ENCODE data around the gene ARMS2.

The ARMS2 gene

DNA sequence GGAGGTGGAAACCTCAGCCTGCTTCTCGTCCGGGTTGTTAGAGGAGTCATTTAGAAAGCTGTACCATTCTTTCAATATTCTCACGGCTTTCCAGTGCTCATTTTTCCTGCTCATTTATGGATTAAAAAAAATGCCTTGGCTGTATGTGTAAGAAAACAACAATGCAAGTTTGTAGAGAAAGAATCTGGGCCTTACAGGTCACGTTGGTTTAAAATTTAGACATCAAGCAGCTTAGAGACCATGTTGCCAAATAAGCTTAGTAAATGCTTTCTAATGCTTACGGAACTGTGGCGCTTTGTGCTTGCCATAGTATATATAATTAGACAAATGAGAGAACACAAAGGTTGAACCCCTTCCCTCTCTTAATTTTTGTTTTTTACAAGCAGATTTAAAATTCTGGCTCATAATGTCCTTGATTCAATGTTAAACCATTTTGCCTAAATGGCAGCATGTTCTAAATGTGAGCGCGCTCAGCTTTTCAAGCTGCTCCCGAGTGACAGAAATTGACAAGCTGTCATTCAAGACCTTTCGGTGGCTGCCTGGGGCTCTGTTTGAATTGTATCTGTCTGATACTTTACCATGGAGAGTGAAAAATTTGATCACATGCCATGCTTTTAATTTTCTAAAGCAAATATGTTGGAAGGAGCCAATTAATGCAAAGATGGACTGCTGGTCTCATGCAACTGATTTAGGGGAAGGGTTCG, 1.1 kb downstream of the ARMS2 start:
- no peak for DNase-seq

DNA sequence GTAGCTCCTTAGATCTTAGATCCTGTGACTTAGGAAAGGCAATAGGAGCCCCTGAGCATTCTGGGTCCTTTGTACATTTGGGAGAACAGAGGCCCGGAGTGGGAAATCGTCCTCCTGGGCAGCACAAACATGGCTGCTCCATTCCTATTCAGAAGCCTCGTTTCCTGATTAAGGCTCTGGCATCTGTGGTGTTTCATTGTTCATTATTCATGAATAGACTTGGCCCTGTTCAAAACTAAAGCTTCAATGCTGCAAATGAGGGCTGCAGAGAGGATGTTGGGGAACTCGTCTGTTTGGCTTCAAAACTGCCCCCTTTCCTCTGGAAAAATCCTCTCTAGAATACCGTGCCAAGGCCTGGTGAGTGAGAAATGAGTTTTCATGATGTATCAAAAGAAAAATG, 3.5 kb downstream of the ARMS2 start:
- DNase-seq, result no peak

DNA sequence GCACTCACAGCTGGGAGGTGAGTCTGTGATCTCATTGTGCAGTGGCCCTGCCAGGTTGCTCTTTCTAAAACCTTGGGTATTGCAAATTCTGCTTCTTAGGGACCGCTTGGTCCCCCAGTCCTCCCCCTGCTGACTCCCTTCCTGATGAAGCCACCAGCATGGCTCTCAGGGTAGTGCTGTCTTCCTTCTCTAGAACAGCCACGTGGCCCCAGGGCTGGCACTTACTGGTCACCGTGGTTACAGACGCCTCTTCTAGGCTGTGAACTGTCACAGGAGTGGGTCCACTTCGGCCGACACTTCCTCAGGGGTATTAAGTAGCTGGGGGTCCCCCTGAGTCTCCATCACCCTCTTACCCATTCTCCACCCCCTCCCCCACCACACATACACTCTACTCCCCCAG, 4.2 kb downstream of the ARMS2 start:
- DNase-seq, result no peak

DNA sequence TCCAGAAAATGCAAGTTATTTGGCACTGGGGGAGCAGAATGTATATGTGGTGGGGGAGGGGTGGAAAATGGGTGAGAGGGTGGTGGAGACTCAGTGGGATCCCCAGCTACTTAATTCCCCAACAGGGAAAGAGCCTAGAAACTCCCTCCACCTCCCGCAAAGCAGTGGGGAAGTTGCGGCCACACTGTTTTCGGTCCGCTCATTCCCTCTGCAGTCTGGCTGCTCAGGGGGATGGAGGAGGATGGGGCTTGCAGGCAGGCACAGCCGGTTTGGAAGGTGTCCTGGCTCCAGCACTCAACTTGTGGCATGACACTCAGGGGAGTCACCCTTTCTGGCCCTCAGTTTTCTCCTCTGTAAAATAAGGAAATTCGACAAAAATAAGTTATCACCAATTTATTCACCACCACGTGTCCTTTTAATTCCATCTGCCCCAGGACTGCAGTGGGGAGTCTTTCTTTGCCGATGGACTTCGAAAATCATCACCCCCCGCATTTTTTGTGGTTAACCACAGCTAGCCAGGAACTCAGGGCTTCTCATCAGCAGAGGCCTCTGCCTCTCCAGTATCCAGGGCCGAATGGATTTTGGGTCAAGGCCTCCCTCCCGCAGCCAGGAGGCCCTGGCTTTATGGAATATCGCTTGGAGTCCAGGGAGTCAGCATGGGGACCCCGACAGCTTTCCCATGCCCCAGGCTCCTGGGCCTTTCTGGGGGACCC, 5.3 kb downstream of the ARMS2 start:
- no peak for DNase-seq

DNA sequence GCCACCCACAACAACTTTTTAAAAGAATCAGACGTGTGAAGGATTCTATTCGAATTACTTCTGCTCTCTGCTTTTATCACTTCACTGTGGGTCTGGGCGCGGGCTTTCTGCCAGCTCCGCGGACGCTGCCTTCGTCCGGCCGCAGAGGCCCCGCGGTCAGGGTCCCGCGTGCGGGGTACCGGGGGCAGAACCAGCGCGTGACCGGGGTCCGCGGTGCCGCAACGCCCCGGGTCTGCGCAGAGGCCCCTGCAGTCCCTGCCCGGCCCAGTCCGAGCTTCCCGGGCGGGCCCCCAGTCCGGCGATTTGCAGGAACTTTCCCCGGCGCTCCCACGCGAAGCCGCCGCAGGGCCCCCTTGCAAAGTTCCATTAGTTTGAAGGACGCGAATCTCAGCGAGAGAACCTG, 6.4 kb downstream of the ARMS2 start:
- no peak for DNase-seq

DNA sequence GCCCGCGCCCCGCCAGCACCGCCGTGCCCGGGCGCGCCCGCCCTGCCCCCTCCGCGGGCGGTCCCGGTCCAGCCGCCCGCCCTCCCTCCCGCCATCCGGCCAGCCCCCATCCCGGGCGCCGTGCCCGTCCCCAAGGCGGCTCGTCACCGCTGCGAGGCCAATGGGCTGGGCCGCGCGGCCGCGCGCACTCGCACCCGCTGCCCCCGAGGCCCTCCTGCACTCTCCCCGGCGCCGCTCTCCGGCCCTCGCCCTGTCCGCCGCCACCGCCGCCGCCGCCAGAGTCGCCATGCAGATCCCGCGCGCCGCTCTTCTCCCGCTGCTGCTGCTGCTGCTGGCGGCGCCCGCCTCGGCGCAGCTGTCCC, 6.9 kb downstream of the ARMS2 start, which contains the start of gene HTRA1:
Gene HTRA1, plus strand, starts transcription at position 187 of the 362 bp plus-strand sequence. Its CDS starts 100 bp downstream, at position 287.
- no peak for DNase-seq

DNA sequence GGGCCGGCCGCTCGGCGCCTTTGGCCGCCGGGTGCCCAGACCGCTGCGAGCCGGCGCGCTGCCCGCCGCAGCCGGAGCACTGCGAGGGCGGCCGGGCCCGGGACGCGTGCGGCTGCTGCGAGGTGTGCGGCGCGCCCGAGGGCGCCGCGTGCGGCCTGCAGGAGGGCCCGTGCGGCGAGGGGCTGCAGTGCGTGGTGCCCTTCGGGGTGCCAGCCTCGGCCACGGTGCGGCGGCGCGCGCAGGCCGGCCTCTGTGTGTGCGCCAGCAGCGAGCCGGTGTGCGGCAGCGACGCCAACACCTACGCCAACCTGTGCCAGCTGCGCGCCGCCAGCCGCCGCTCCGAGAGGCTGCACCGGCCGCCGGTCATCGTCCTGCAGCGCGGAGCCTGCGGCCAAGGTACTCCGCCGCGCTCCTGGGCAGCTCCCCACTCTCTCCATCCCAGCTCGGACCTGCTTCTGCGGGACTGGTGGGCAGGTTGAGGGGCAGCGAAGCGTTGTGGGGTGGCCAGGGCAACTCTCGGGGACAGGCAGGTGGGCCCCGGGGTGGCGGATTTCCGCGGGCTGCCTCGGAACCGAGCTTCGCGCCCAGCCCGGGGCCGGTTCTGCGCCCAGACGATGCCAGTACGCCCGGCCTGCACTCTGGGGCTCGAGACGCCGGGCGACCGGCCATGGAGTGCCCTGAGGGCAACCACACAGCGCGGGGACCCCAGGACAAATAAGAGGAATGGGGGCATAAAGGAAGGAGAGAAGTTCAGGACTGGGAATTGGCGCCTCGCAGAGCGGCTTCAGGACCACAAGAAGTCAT, 7.5 kb downstream of the ARMS2 start:
- peak; percentile 22 for DNase-seq

DNA sequence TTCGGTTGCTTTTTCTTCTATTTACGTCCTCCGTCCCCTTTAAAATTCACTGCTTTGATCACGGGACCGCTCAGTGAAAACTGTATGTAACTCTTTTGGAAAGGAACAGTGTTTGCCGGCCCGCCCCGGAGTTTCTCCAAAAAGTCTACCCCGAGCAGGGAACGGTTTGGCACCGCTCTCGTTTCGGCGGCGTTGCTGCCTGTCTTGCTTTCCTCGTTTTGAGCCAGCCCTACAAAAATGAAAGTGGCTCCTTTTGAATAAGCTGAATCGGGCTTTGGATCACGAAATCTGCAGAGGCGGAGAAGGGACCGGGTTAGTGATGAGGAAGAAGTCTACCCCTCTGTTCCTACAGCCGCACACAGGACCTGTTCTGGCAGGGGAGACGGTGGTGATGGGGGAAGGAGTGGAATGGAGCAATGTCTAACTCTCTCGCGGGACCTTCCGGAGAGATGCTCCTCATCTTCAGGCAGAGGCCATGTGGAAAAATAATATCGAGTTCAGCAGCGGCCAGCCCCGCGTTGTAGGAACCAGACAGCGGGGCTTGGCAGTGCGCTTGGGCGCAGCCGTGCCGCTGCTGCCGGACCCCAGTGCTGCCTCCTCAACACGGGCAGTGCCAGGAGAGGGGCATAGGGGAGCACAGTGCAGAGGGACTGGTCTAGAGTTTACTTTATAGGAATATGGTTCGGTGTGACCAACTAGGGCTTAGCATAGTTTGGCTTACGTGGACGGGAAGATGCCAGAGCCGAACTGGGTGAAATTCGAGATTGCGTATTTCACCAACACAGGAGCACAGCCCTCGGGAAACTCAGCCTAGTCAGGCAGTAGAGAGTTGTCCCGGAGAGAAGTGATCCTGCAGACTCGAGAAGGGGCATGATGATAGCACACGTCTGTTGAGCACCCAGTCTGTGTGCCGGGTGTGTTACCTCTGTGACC, 8.3 kb downstream of the ARMS2 start:
- DNase-seq, result no peak

DNA sequence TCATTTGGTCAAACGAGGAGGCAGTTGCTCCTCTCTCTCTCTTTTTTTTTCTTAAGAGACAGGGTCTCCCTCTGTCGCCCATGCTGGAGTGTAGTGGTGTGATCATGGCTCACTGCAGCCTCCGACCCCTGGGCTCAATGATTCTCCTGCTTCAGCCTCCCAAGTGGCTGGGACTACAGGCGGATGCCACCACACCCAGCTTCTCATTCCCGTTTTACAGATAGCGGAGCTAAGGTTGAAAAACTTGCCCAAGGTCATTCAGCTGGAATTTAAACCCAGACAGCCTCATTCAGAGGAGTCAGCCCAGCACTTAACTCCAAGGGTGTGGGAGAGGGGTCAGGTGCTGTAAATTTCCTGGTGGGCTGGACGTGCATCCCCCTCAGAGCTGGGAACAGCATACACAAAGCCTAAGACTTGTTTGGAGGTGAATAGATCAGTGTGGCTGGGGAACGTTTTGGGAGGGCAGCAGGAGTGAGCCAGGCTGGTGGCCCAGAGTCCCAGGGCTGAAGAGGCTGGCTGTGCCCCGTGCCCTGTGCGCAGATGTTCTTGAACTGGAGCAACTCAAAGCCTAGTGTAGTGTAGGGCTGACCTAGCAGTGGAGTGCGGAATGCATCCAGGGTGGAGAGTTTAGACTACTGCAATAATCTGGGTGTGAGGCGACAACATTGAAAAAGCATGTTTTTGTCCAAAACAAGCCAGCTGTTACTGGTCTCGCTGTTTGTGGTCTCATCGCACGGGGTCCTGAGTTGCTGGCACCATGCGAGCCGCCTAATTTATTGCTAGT, 9.2 kb downstream of the ARMS2 start:
- no peak for DNase-seq

DNA sequence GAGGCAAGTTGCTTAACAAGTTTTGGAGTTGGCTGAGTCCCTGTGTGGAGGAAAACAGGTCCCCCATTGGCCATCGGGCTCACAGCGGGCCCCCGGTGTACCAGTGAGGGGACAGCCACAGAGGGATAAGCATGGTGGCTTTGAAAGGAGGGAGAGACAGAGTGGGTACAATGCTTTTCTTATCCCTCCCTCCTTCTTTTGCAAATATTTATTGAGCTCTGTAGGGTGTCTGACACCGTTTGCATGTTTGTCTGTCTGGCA, 9.7 kb downstream of the ARMS2 start:
- no peak for DNase-seq

DNA sequence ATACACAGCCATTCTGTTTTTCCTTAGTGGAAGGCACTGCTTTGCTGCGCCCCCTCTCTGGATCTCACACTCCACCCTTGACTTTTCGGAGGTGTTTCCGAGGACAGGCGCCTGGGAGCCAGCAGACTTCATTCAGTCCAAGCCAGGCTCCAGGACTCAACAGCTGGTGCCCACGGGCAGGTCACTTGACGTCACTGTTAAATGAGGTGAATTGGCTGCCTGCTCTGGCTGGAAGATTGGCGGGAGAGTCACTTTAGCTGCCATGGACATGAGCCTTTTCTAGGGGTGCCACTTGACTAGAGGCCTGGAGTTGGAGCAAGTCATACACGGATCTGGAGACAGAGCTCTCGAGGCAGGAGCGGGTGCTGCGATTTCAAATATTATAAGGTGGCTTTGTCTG, 10.1 kb downstream of the ARMS2 start:
- DNase-seq, result no peak

DNA sequence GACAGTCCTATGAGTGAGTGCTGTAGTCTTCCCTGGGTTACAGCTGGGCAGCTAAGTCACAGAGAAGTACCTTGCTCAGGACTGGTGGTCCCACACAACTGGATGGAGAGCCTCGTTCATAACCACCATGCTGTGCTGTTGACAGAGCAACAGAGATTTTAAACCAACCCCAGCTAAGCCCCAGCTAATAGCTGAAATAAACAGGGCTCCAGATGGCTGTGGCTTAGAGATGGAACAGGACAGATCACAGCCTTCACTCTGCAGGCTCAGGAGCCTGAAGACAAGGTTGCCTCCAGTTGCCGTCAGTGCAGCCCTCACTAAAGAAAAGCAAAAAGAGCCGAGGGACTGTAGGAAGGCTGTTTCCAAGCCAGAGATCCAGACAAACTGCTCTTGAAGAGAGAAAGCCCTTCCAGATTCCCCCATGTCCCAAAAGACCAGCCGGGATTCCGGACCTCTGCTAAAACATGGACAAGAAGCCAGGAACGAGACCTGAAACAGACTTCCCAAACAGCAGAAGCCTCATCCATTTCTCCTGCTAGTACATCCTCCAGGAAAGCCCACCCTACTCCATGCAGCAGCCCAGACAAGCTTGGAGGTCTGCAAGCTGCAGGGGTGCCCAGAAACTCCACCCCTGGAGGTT, 11.1 kb downstream of the ARMS2 start:
- DNase-seq, result no peak

DNA sequence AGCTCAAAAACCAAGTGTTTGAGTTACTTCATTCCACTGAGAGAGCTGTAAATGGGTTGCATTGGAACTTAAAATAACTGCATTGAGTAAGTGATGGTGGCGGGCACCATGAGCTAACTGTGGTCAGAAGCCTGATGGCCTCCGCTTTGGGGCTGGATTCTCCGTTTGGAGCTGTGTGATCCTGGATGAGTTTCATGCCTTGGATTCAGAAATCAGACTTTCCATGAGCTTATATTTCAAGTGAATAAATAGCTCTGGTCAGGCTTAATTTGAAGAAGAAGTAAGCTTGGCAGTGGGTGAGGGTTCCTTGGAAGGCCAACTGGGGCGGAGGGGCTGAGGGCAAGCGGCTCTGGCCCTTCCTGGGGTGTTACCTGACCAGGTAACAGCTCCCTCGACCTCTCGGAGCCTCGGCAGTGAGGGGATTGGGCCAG, 12.5 kb downstream of the ARMS2 start:
- no peak for DNase-seq

DNA sequence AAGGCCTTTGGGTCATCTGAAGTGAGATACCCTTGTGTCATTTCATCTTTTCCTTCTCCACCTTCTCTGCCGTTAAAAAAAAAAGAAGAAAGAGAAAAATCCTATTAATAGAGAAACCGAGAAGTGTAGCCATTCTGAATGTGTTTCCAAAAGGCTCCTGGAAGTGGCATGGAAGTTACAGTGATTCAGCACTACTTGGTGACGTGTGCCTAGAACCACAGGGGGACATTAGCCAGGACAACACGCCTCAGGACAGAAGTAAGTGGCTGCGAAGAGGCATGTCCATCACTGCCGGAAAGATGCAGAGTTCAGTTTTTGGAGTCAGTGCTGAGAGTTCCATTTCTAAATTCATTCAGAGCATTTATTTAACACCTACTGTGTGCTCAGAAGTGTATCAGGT, 13.2 kb downstream of the ARMS2 start:
- no peak for DNase-seq

DNA sequence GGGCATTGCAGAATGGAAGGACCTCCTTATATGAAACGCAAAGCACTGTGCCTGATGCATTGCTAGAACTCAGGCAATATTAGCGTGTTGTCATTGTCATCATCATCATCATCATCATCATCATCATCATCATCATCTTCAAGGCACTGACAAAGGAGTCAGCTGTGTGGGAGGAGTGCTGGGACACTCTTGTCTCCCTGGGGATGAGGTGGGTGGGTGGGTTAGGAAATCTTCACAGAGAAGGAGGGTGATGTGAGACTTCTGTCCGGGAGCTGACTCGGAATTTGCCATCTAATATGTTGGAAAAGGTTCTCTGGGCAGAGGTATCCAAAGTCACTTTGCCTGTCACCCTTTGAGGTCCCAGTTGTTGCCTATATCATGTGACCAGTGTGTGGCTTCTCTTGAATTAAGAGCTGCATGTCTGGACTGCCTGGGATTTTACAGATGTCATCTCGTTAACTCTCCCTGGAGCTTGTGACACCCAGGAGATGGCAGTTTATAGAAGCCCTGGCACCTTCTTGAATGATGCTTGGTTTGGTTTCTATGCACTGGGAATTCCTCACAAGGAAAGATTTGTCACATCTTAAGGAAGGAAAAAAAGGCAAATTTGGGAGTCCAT, 14.0 kb downstream of the ARMS2 start:
- no peak for DNase-seq

DNA sequence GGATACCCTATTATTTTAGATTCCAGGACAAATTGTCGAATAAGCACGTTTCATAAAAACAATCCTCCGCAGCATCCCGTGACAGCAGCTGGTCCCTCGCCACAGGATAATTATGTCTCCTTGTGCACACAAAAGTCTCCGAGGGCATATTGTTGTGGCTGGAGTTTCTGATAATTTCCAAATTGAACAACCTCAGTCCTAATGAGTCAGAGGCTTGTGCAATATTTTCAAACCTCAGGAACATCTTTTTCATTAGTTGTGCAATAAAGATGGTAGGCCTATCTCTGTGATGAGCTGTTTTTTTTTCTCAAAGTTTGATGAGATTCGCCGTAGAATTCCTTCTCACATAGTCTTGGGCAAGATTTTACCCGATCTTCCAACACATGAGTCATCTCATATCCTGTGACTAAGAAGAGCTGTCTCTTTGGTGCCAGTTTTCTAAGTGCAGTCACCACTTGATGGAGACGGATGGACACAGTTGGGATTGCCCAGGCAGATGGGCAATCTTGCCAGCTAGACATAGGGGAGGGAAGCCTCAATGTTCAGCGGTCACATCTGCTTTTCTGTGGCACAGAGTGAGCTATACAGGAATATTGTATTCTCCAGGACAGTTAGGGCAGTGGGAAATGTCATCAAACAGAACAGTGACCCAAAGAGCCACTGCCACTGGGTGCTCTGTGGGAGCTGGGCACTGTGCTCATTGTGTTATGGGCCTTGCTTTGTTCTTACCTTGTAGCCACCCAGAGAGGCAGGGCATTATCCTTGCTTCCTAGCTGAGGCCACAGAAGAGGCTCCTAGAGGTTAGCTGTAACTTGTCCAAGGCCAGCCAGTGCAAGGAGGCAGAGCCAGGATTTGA, 14.7 kb downstream of the ARMS2 start:
- DNase-seq, result no peak

DNA sequence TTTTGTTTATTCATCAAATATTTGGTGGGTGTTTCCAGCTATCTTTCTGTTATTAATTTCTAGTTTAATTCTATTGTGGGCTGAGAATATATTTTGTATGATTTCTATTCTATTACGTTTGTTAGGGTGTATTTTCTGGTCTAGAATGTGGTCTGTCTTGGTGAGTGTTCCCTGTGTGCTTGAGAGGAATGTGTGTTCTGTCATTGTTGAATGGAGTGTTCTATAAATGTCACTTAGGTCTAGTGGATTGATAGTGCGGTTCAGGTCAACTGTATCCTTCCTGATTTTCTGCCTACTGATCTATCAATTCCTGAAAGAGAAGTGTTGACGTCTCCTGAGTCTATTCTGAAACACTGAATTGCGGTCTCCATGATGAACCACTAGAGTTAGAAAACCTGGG, 15.4 kb downstream of the ARMS2 start:
- DNase-seq, result no peak

DNA sequence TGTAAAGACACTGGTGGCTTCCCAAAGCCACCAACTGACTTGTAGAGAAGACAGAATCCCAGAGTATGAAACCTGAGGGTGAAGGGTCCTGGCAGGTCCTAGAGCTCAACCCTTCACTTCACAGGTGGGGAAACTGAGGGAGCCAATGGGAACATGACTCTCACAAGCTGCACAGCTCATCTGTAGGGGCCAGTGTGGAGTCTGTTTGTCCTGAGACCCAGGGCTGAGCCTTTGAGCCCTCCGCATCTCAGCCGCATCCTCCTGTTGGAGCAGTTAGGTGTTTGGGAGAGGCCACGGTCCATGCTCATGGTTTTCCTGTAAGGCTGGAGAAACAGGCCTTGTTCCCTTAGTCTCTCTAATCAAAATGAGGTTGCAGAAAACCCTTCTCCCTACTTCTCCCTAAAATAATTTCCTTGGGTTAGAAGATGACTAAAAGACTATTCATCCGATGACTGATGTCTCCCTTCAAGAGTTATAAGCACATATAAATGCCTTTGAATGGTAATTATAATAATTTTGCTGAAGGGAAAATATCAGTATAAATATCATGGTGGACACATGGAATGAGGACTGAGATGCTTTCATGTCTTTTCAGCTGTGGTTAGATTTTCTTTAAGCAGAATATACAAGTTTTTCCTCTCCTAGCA, 17.2 kb downstream of the ARMS2 start:
- DNase-seq, result no peak

DNA sequence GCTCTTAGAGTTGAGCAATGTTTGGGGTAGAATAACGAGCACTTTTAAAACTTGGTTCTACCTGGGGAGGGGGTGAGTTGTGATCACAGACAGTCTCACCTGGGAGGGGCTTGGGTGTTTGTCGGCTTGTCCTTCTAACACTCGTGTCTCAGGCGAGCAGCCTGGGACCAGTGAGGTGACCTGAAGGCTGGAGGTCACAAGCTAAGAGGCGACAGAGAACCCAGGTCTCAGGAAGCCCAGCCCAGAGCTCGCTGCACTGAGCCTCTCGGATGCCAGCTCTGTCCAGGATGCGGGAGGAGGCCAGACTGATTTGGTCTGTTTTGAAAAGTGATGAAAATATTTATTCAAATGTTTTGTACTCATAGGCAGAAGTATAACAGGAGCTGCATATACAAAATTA, 18.7 kb downstream of the ARMS2 start:
- DNase-seq, result no peak

Measured in activated T-cell treated with anti-CD3 and anti-CD28 coated beads, Interleukin-2, amount 50 U/mL, for 1 hour (primary cell).